Esophagus muscularis mucosa (tissue), 2 donors: ENCODE measurements around the gene YPEL1.

ENCODE experiments used
- EP300 ChIP-seq: sonication (generic); formaldehyde crosslinking; IDR thresholded peaks from one replicate; pipeline ENCODE4 v1.6.1; 2017; ENCODE audit warnings: antibody characterized with exemption
- POLR2A ChIP-seq: fragments of 450-650 bp; IDR thresholded peaks from one replicate; pipeline ENCODE4 v1.6.1; 2017; ENCODE audit warnings: antibody characterized with exemption, moderate library complexity, mild to moderate bottlenecking, low read depth

DNA sequence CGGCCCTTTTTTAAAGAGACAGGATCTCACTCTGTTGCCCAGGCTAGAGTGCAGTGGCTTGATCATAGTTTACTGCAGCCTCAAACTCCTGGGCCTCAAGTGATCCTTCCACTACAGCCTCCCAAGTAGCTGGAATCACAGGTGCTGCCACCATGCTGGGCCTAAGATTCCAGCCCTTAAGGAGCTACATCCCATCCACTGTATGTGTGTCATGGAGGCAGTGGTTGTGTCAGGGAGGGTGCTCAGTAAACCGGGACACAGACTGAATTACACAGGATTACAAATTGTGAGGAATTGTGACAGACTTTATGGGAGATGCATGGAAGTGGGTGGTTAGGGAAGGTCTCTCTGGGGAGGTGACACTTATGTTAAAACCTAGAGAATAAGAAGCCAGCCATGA lies 71.9 kb downstream of the YPEL1 start:
- no peak for TF ChIP-seq EP300
- no peak for TF ChIP-seq POLR2A
